ENCODE data around the gene CNDP1. TPM values are rescaled to one million over a fixed set of nuclear protein-coding genes. Genes with fewer than 3 reads are reported as not detected.

The CNDP1 gene
- total RNA-seq, 1 donor from 2014 or later = 66.3 TPM

DNA sequence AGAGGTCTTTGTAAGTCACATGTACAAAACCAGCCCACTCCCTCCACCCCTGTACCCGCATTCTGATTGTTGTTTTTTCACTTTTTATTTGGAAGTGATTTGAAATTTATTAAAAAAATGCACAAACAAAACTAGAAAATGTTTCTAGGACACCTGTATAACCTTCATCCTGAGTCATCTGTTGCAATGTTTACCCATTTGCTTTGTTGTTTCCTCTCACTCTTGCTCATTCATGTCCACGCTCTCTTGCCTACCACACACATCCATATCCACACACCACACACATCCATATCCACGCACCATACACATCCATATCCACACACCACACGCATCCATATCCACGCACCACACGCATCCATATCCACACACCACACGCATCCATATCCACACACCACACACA, 82.2 kb downstream of the CNDP1 start:
- ATAC-seq = no peak

DNA sequence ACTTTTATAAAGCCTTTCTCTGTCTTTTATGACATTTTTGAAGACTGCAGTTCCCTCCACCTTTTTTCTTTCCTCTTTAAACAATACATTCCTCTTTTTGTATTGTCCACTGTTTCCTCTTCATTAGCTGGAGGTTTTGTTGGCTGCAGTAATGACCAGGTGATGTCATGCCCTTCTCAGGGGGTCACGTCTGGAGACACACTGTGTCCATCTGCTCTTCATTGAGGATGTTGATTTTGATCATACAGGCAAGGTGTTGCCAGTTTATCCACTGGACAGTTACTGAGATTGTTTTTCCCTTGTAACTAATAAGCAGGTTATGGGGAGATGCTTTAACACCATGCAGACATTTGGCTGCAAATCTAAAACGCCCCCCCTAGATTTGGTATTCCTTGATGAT, 83.2 kb downstream of the CNDP1 start:
- ATAC-seq = no peak
- DNase-seq (ENCODE audit: low spot score) = no peak

More for the DNA sequence above, 82.2 kb downstream of the CNDP1 start:
- no peak for DNase-seq (ENCODE audit: low spot score)

DNA sequence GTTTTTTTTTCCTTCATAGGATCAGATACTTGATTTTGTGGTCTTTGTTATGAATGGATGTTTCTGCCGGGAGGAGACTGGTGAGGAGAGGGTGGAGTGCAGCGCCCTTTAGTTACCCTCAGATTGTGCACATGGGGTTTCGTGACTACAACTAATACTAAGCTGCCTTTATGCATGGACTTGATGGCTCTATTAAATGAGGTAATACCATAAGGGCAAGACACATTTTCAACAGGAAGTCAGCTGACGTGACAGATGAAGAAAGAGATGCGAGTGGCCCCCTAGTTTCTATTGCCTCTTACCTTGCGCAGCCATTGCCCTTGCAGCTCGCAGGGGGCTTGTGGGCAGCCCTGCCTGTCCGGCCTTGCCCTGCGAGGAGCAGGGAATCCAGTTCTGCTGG, 87.8 kb downstream of the CNDP1 start:
- ATAC-seq = no peak
- DNase-seq (ENCODE audit: low spot score) = no peak

DNA sequence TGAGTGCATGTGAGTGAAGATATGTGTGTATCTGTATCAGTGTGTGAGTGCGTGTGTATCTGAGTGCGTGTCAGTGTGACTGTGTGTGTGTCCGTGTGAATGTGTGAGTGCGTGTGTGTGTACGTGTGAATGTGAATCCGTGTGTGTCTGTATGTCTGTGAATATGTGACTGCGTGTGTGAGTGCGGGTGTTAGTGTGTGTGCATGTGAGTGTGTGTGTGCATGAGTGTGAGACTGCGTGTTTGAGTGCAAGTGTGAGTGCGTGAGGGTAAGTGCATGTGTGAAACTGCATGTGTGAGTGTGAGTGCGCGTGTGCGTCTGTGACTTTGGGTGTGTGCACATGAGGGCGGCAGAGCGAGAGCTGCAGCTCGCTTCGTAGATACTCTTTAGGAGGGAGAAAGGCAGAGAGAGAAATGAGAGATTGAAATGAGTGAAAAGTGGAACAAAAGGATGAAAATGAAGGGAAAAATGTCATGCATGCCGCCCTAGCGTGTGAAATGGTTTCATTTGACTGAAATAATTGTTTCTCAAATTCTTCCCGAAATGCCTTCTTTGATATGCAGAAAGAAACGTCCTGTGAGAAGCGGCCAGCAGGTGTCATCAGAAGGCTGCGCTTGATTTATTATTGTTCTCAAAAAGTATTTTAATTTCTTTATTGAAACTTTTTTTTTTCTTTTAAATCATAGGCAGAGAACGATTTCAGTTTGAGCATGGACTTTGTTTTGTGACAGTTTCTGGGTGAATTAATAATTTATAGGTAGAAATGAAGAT, 88.9 kb downstream of the CNDP1 start:
- ATAC-seq (no peak), DNase-seq (ENCODE audit: low spot score) (no peak)

DNA sequence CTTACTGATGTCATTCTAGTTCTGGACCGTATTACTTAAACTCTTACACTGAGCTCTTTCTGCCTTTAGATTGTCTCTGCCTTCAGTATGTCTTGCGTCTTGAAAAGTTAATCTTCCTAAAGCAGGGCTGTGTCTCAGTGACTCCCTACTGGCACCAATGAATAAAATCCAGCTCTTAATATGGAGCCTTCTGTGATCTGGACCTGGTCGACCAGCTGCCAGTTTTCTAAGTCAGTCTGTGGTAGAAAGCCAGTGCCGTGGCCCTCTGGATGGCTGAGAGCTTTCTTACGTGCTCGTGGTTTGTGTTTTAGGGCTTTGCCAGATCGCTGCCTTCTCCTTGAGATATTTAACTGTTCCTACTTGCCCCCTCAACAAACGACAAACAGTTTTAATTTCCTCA, 90.2 kb downstream of the CNDP1 start:
- no peak for ATAC-seq
- no peak for DNase-seq (ENCODE audit: low spot score)

DNA sequence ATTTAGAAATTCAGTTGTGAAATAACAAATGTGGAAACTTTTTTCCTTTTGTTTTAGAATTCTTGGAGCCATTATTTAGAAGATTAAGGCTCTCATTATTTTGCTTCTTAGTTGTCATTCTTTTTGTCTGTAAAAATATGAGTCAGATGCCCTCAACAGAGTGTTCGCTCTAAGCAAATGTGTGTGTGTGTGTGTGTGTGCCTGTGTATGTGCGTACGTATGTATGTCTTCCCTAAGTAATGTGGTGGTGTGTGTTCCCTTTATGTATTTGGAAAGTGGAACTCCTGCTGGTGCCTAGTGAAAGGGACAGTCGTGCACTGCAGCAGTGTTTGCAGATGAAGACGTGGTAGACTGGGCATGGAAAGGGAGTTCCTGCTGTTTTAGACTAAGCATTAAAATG, 90.9 kb downstream of the CNDP1 start:
- DNase-seq (ENCODE audit: low spot score) (no peak), ATAC-seq (no peak)

DNA sequence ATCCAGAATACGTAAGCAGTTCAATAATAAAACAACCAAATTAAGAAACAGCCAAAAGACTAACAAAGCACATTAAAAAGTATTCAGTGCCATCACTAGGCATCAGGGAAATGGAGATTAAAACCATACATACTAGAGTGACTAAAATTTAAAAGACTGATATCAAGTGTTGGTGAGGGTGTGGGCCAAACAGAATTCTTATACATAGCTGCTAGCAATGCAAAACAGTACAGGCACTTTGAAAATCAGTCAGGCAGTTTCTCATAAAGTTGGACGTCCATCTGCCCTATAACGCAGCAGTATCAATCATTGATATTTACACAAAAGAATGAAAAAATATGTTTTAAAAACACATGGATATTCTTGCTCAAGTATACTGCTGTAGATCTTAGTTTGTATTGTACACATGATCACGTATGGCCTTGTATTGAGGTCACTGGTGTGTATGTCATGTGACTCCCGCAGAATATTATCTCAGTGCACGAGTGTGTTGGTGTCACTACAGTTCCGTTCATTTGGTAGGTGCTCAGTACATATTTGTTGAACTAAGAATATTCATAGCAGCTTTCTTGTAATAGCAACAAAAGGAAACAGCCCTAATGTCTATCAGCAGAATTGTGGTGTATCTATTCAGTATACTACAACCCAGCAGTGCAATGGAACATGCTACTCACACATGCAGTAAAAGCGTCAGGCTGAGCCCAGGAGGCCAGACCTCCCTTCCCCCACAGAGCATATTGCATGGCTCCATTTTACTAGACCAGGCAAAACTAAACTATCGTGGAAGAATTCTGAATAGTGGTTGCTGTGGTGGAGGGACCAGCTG, 92.0 kb downstream of the CNDP1 start:
- no peak for ATAC-seq

DNA sequence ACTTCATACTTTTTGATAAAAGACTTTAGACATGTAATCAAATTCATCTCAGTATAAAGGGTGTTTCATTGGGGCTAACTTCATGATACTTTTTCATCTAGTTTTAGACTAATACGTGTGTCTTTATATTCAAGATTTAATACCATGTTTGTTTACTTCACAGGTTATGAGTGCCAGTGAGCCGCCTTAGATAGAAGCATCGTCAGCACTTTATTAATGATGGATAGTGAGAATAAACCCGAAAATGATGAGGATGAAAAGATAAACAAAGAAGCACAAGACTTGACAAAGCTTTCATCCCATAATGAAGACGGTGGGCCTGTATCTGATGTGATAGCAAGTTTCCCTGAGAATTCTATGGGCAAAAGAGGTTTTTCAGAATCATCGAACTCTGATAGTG, 96.5 kb downstream of the CNDP1 start:
- no peak for ATAC-seq
- no peak for DNase-seq (ENCODE audit: low spot score)

More for the DNA sequence above, 92.0 kb downstream of the CNDP1 start:
- DNase-seq (ENCODE audit: low spot score) = no peak

DNA sequence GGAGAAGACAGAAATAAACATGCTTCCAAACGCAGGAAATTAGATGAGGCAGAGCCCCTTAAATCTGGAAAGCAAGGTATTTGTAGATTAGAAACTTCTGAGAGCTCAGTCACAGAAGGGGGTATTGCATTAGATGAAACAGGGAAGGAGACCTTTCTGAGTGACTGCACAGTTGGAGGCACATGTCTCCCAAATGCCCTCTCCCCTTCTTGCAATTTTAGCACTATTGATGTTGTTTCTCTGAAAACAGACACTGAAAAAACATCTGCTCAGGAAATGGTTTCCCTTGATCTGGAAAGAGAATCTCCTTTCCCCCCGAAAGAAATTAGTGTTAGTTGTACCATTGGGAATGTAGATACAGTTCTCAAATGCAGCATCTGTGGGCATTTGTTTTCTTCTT, 96.9 kb downstream of the CNDP1 start:
- no peak for ATAC-seq

DNA sequence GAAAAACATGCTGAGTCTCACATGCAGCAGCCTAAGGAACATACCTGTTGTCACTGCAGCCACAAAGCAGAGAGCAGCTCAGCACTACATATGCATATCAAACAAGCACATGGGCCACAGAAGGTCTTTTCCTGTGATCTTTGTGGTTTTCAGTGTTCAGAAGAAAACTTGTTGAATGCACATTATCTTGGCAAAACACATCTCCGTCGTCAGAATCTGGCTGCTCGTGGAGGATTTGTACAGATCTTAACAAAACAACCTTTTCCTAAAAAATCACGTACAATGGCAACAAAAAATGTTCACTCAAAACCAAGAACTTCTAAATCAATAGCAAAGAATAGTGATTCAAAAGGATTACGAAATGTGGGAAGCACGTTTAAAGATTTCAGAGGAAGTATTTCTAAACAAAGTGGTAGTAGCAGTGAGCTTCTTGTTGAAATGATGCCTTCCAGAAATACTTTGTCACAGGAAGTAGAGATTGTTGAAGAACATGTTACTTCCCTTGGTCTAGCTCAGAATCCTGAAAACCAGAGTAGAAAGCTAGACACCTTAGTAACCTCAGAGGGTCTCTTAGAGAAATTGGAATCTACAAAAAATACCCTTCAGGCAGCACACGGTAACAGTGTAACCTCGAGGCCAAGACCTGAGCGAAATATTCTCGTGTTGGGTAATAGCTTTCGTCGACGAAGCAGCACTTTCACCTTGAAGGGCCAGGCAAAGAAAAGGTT, 97.5 kb downstream of the CNDP1 start:
- ATAC-seq = no peak
- DNase-seq (ENCODE audit: low spot score) = no peak

More for the DNA sequence above, 96.9 kb downstream of the CNDP1 start:
- no peak for DNase-seq (ENCODE audit: low spot score)

DNA sequence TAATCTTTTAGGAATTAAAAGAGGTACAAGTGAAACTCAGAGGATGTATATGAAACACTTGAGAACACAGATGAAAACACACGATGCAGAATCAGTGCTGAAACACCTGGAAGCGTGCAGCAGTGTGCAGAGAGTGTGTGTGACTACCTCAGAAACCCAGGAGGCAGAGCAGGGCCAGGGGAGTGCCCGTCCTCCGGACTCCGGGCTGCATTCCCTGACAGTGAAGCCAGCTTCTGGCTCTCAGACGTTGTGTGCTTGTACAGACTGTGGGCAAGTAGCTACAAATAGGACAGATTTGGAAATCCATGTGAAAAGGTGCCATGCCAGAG, 98.0 kb downstream of the CNDP1 start:
- DNase-seq (ENCODE audit: low spot score) (no peak), ATAC-seq (no peak)

DNA sequence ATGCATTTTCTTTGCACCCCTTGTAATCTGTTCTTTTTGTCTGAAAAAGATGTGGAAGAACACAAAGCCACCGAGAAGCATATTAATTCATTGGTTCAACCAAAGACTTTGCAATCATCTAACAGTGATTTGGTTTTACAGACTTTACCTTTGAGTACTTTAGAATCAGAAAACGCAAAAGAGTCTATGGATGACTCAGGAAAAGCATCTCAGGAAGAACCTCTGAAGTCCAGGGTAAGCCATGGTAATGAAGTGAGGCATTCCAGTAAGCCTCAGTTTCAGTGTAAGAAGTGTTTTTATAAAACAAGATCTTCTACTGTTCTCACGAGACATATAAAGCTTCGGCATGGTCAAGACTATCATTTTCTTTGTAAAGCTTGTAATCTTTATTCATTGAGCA, 98.6 kb downstream of the CNDP1 start:
- no peak for DNase-seq (ENCODE audit: low spot score)
- no peak for ATAC-seq

DNA sequence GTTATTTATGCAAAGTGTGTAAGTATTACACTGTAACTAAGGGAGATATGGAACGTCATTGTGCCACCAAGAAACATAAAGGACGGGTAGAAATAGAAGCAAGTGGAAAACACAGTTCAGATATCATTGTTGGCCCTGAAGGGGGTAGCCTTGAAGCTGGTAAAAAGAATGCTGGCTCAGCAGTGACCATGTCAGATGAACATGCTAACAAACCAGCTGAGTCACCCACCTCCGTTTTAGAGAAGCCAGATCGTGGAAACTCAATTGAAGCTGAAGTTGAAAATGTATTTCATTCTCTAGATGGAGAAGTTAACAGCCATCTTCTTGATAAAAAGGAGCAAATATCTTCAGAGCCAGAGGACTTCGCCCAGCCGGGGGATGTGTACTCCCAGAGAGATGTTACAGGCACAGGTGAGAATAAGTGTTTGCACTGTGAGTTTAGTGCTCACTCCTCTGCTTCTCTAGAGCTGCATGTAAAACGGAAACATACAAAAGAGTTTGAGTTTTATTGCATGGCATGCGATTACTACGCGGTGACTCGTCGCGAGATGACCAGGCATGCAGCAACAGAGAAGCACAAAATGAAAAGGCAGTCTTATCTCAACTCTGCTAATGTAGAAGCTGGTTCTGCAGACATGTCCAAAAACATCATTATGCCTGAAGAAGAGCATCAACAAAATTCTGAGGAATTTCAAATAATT, 99.5 kb downstream of the CNDP1 start:
- DNase-seq (ENCODE audit: low spot score) = no peak
- ATAC-seq = no peak

DNA sequence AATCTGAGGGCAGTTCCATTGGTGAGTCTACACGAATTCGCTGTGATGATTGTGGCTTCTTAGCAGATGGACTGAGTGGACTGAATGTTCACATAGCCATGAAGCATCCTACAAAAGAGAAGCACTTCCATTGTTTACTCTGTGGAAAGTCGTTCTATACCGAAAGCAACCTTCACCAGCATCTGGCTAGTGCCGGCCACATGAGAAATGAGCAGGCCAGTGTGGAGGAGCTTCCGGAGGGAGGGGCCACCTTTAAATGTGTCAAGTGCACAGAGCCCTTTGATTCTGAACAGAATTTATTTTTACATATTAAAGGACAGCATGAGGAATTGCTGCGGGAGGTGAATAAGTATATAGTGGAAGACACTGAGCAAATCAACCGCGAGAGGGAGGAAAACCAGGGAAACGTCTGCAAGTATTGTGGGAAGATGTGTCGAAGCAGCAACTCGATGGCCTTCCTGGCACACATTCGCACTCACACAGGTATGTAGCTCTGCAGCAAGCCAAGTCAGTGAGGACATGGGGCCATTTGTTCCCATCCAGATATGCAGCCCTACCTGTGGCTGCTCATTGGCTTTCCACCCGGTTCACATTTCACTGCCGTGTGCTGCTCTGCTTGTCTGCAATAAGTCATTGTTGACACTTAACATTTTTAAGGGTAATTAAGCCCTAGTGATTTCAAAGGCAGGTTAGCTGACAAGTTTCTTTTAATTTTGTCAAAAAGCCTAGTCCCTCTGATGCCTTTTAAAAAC, 101.1 kb downstream of the CNDP1 start:
- ATAC-seq (no peak), DNase-seq (ENCODE audit: low spot score) (no peak)

Other genes with a start within 250 kb of the CNDP1 start
- 984 TPM for gene CYB5A, start 242.5 kb upstream of the CNDP1 start, total RNA-seq
- gene C18orf63, start 218.7 kb upstream of the CNDP1 start, total RNA-seq = not detected
- gene DIPK1C, start 77.2 kb upstream of the CNDP1 start, total RNA-seq = not detected
- gene CNDP2, start 38.1 kb upstream of the CNDP1 start, total RNA-seq = 243 TPM
- gene ZNF407, start 63.4 kb downstream of the CNDP1 start, total RNA-seq = 4.9 TPM